ENCODE data around the gene CERS6.
"Not testable (repeated sequence)": the region's sequence is repeated elsewhere in the genome, so short reads cannot be mapped to it uniquely, and the experiment has no call there.

Gene CERS6

DNA sequence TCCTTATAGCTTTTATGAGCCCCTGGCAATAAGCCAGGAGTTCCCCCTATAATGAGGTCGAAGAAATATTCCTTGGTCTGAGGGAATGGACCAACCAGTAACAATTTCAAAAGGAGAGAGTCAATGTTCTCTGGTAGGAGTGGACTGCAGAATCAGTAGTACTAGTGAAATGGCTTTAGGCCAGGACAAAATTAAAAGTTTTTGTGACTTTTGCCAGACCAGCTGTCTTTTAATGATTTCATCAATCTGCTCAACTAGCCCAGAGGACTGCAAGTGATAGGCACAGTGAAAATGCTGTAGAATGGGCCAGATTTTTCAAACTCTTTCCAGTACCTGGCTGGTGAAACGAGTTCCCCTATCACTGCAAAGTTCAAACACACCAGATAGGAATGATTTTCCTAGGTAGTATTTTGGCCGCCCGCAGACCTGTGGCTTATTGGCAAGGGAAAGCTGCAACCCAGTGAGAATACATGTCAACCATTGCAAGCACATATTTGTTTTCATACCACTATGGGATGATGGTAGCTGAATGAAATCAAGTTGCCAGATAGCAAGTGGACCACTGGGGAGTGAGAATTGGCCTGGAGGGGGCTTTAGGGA is 45.5 kb downstream of the CERS6 start:
- DNase-seq (ENCODE audit: low read depth), result no peak

DNA sequence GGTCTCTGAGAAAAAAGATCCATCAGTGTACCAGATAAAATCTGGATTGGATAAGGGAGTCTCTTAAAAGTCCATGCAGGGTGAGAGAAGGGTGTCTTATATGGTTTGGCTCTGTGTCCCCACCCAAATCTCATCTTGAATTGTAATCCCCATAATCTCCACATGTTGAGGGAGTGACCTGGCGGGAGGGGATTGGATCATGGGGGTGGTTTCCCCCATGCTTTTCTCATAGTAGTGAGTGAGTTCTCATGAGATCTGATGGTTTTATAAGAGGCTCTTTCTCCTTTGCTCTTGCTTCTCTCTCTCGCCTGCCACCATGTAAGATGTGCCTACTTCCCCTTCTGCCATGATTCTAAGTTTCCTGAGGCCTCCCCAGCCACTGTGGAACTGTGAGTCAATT is 46.8 kb downstream of the CERS6 start:
- not testable (repeated sequence) for DNase-seq (ENCODE audit: low read depth)

DNA sequence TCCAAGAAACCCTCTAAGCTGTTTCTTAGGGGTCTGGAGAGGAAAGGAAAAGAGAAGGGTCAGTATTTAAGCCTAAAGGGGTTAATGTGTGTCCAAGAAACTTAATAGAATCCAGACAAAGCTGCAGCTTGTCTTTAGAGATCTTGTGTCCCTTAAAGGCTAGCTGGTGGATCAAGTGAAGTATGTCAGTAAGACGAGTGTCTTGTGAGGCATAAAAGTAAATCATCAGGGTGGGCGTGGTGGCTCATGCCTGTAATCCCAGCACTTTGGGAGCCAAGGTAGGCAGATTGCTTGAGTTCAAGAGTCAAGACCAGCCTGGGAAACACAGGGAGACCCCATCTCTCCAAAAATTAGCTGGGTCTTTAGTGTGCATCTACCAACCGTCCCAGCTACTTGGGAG is 47.8 kb downstream of the CERS6 start:
- no peak for DNase-seq (ENCODE audit: low read depth)

GRCh38 chr2:168504323-168504722 is 48.3 kb downstream of the CERS6 start:
- no peak for DNase-seq (ENCODE audit: low read depth)

DNA sequence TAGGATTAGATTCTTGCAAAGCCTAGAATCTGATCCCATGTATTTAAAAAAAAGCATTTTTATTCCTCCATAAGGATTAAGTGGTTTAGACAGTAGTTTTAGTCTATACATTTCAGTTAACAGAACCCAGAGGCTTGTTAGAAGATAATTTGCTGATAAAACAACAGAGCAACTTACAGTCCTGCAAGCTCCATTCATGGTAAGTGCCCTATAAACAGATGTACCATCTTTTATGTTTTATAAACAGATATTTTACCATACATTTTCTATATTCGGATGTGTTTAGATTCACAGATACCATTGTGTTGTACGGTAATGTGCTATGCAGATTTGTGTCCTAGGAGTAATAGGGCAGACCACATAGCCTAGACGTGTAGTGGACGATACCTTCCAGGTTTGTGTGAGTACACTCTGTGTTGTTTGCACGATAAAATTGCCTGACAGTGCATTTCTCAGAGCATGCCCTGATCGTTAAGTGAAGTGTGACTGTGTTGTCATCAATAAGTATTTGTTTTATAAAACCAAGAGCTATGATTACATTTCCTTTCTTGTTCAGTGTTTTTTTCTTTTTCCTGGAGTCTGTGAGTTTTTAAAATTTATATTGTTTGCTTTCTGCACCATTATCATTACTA is 54.2 kb downstream of the CERS6 start:
- DNase-seq (ENCODE audit: low read depth), result no peak

DNA sequence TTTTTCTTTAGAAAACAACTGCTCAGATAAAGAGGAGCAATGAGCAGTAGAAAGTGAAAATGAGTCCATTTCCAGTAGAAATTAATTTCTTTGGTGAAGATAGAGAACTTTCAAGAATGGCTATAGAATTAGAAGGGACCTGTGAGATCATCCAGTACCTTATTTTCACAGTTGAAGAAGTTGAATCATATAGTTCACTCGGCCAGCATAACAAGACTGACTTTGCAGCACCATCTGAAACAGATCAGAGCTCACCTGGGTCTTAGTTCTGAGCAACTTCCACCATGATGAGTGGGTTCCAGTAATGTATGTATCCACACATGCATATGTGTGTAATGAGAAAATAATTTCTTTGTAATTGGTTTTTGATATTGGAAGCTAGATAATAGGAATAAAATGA is 58.6 kb downstream of the CERS6 start:
- DNase-seq (ENCODE audit: low read depth), result no peak

DNA sequence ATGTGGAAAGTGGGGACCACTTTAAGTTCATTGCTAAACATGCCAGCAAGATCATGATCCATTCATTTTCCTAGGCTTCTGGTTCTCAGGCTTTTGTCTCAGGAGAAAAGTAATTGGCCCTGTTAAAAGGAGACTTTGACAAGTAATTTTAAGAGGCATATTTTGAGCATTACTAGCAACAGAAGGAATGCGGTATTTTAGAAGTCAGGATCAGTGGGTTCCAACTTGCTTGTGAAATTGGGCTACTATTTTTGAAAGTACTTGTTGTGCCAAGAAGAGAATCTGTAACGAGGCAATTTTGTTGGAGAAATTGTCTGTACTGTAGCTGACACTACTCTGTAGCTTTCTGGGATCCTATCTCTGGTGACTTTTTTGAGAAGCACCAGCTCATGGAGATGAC is 59.4 kb downstream of the CERS6 start:
- DNase-seq (ENCODE audit: low read depth), result peak; percentile 91

- no peak for DNase-seq (ENCODE audit: low read depth)
Observed at GRCh38 chr2:168517816-168518215, 61.7 kb downstream of the CERS6 start.

GRCh38 chr2:168518555-168519066 is 62.5 kb downstream of the CERS6 start:
- no peak for DNase-seq (ENCODE audit: low read depth)

DNA sequence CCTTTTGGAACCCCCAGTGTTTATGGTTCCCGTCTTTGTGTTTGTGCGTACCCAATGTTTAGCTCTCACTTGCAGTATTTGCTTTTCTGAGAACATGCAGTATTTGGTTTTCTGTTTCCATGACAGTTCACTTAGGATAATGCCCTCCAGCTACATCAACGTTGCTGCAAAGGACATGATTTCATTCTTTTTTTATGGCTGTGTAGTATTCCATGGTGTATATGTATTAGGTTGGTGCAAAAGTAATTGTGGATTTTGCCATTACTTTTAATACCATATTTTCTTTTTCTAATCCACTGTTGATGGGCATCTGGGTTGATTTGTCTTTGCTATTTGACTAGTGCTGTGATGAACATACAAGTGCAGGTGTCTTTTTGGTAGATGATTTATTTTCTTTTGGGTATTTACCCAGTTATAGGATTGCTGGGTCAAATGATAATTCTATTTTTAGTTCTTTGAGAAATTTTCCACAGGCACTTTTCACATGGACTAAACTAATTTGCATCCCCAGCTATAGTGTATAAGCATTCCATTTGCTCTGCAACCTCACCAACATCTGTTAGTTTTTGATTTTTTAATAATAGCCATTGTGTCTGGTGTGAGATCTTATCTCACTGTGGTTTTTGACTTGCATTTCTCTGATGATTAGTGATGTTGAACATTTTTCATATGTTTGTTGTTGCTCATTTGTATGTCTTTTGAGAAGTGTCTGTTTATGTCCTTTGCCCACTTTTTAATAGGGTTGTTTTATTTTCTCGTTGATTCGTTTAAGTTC is 63.6 kb downstream of the CERS6 start:
- no peak for DNase-seq (ENCODE audit: low read depth)

- DNase-seq (ENCODE audit: low read depth), result peak; percentile 51
Observed at GRCh38 chr2:168521053-168521741, 65.1 kb downstream of the CERS6 start.

- DNase-seq (ENCODE audit: low read depth), result no peak
Observed at GRCh38 chr2:168522446-168522845, 66.4 kb downstream of the CERS6 start.

- DNase-seq (ENCODE audit: low read depth), result no peak
Observed at GRCh38 chr2:168524005-168524404, 67.9 kb downstream of the CERS6 start.

GRCh38 chr2:168525020-168525419 is 68.9 kb downstream of the CERS6 start:
- no peak for DNase-seq (ENCODE audit: low read depth)

GRCh38 chr2:168525716-168526446 is 69.8 kb downstream of the CERS6 start:
- DNase-seq (ENCODE audit: low read depth), result no peak

DNA sequence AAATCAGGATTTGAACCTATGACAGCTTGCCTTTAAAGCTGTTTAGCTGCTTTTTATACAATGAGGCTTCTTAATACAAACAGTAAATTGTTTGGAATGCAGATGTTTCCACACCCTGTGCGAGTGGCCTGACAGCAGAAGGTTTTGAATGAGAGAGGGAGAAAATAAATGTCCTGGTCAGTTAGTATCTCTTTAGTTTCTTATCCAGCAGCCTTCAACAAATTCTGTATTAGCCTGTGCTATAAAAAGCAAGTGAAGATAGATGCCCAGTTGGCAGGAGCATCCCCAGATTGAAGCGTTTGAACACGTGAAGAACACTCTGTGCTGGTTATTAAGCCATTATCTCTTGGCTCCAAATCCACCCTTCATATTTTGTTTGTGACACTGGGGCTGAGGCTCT is 70.6 kb downstream of the CERS6 start:
- DNase-seq (ENCODE audit: low read depth), result peak; percentile 54

GRCh38 chr2:168528016-168528415 is 71.9 kb downstream of the CERS6 start:
- DNase-seq (ENCODE audit: low read depth), result no peak

GRCh38 chr2:168528469-168528868 is 72.4 kb downstream of the CERS6 start:
- peak; percentile 71 for DNase-seq (ENCODE audit: low read depth)

DNA sequence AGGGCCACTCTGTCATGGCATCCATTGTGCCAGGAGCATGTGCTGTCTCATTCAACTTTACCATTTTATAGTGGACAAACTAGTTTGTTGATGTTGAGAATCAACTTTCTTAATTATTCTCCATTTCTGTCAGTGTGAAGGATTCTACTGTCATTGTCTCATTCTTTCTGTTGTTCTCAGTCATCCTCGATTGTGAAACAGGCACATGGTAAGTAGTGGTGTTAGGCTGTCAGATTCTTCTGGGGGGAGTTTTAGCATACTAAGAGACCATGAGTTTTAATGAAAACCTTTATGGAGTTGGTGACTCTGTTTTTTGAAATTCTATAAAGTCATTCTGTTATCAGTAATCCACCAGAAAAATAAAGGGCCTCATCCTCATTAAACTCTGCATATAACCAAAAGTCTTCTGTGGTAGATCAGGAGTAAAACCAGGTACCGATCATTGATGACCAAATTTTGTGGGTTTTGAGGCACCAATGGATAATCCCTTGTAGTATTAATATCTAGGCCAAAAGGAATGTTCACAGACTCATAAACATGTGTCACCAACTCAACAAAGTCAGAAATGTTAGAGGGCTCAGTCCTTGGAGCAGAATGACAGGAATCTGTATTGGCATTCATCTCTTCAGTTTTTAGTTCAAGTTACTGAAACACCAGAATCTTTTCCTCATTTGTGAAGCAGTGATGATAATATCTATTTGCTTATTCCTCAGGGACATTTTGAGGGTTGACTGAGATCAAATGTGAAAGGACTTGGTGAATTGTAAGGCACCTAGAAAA is 73.2 kb downstream of the CERS6 start:
- DNase-seq (ENCODE audit: low read depth), result peak; percentile 44

DNA sequence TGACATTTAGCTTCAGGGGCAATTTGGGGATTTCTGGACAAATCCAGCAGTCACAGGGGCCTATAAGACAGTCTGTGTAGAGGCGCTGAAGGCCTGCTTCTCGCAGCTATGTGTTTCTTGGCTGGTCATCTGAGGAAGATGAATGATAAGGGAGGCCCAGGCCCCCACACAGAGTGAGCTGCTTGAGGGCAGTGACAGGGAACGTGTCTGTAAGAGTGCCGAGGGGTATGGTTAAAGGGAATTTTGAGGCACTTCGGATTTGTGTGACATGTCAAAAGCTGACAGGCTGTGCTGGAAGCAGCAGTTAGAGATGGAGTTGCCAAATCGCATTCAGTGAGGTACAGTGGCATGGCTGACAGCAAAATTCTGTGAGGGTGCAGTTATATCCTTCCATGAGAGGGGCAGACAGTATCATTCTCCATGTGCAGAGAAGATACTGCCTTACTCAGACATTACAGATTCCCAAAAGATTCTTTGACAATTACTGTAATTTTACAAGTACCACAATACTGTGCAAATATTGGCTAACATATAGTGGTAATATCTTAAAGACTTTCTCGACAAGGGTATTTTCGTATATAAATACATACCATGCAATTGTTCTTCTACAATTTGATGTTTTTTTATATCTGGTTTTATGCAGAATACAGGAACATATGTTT is 74.0 kb downstream of the CERS6 start:
- no peak for DNase-seq (ENCODE audit: low read depth)

Data from iris pigment epithelial cell (primary cell).